Fibroblast of lung (primary cell): ENCODE data around the gene COQ6. TPM values are rescaled to one million over a fixed set of nuclear protein-coding genes. Genes with fewer than 3 reads are reported as not detected.
"Not testable (repeated sequence)": the region's sequence is repeated elsewhere in the genome, so short reads cannot be mapped to it uniquely, and the experiment has no call there.

Experiments used
- DNase-seq, 2 donors: peaks; one replicate each; pipeline versions ENCODE4 v3.0.0 to v3.0.0-alpha.2; 2010; ENCODE audit warnings: low read depth in 2 of 2
- H2AFZ ChIP-seq: 2 replicates; pipeline ENCODE4 v1.5.1; 2012; ENCODE audit warnings: low read length, control low read depth, inconsistent platforms
- H3K27ac ChIP-seq: 2 replicates; pipeline ENCODE4 v1.5.1; 2011; ENCODE audit warnings: low read length, control low read depth; ENCODE audit not compliant: insufficient read depth
- H3K27me3 ChIP-seq: 2 replicates; pipeline ENCODE4 v1.5.1; 2011; ENCODE audit warnings: mild to moderate bottlenecking, low read length; ENCODE audit not compliant: control insufficient read depth, insufficient read depth
- H3K36me3 ChIP-seq: 2 replicates; pipeline ENCODE4 v1.5.1; 2011; ENCODE audit warnings: low read length; ENCODE audit not compliant: control insufficient read depth, insufficient read depth
- H3K4me1 ChIP-seq: 2 replicates; pipeline ENCODE4 v1.5.1; 2011; ENCODE audit warnings: low read length; ENCODE audit not compliant: control insufficient read depth, insufficient read depth; ENCODE audit errors: extremely low read depth
- H3K4me2 ChIP-seq: 2 replicates; pipeline ENCODE4 v1.5.1; 2011; ENCODE audit warnings: low read length, control low read depth; ENCODE audit not compliant: insufficient read depth; ENCODE audit errors: extremely low read depth
- H3K4me3 ChIP-seq, 4 experiments: fragments of 200-600 bp in 1 of 4; sonication (generic) in 1 of 4; replicated peaks in 1 of 4; 2 replicates each; pipeline ENCODE4 v1.5.1; 2011 to 2016; ENCODE audit warnings: low read length in 4 of 4, low read depth in 3 of 4, mild to moderate bottlenecking in 3 of 4, control low read depth in 2 of 4, inconsistent platforms in 1 of 4, mixed read lengths in 1 of 4; ENCODE audit not compliant: insufficient read depth in 1 of 4; ENCODE audit errors: control extremely low read depth in 1 of 4
- H3K79me2 ChIP-seq: 2 replicates; pipeline ENCODE4 v1.5.1; 2012; ENCODE audit warnings: mild to moderate bottlenecking, low read length, inconsistent platforms; ENCODE audit not compliant: control insufficient read depth, insufficient read depth
- H3K9ac ChIP-seq: 2 replicates; pipeline ENCODE4 v1.5.1; 2011; ENCODE audit warnings: mild to moderate bottlenecking, low read length, control low read depth; ENCODE audit not compliant: insufficient read depth
- H3K9me3 ChIP-seq: 2 replicates; pipeline ENCODE4 v1.5.1; 2012; ENCODE audit warnings: low read depth, low read length; ENCODE audit not compliant: control insufficient read depth, insufficient read depth
- H4K20me1 ChIP-seq: 2 replicates; pipeline ENCODE4 v1.5.1; 2011; ENCODE audit warnings: low read length; ENCODE audit not compliant: control insufficient read depth, insufficient read depth; ENCODE audit errors: extremely low read depth
- EZH2 ChIP-seq: IDR thresholded peaks from 2 replicates; pipeline ENCODE4 v1.5.1; 2012; ENCODE audit warnings: low read length, control low read depth, mild to moderate bottlenecking; ENCODE audit errors: missing control alignments
- polyA plus RNA-seq, 2 donors: library from polyadenylated mRNA; depleted of rRNA in 1 of 2; stranded (reverse) in 1 of 2; unstranded in 1 of 2; fragments of >200 nt; gene quantifications; 2 replicates each; pipeline ENCODE4 v1.2.1, GENCODE V29; 2011 to 2012; ENCODE audit warnings: missing spikeins in 1 of 2
- total RNA-seq: library from RNA; depleted of rRNA; stranded (reverse); fragments of >200 nt; gene quantifications from 2 replicates; pipeline ENCODE4 v1.2.1, GENCODE V29; 2014
- TF ChIP-seq, protein P1 (sequence below), 2 donors: IDR thresholded peaks in 1 of 2; conservative IDR thresholded peaks in 1 of 2; 1 replicate in 1 of 2; 2 replicates in 1 of 2; pipeline ENCODE4 v1.5.1; 2011 to 2012; ENCODE audit warnings: low read length in 2 of 2, control low read depth in 1 of 2, inconsistent platforms in 1 of 2, low read depth in 1 of 2, mild to moderate bottlenecking in 1 of 2

Gene COQ6
- total and polyA plus RNA-seq, 2 donors (not counting 1 experiment from before 2014, with no cell fraction given) = 18.0 to 20.8 TPM

DNA sequence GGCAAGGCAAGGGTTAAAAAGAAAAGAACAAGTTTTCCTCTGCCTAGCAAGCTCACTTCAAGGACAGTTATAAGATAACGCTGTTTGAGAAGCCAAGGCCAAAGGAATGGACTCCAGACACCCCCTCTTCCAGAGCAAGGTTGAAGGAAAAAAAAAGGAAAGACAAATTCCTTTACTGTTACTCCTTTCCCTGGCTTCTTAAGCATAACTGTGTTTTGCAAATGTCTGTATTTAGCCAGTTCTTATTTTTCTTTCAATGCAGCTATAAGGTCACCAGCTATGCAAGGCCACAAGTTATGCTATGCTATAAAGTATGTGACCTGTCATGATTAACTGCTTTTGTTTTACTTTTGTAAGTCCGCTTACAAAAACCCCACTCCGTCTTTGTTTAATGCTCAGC, 36.8 kb upstream of the COQ6 start:
- Histone ChIP-seq H3K9ac (no peak overlapping the region), H2AFZ (no peak overlapping the region), H3K4me1 (no peaks in the 10 kb centered on the region), H3K4me2 (no peak overlapping the region), H4K20me1 (no peaks in the 10 kb centered on the region), H3K27ac (no peak overlapping the region), H3K27me3 (no peaks in the 10 kb centered on the region), H3K36me3 (peaks cover 8% of the 10 kb centered on the region), H3K4me3 (no peak overlapping the region), H3K9me3 (no peaks in the 10 kb centered on the region), H3K79me2 (peaks cover 3% of the 10 kb centered on the region)
- no peak for TF ChIP-seq EZH2
- TF ChIP-seq, protein P1, sequence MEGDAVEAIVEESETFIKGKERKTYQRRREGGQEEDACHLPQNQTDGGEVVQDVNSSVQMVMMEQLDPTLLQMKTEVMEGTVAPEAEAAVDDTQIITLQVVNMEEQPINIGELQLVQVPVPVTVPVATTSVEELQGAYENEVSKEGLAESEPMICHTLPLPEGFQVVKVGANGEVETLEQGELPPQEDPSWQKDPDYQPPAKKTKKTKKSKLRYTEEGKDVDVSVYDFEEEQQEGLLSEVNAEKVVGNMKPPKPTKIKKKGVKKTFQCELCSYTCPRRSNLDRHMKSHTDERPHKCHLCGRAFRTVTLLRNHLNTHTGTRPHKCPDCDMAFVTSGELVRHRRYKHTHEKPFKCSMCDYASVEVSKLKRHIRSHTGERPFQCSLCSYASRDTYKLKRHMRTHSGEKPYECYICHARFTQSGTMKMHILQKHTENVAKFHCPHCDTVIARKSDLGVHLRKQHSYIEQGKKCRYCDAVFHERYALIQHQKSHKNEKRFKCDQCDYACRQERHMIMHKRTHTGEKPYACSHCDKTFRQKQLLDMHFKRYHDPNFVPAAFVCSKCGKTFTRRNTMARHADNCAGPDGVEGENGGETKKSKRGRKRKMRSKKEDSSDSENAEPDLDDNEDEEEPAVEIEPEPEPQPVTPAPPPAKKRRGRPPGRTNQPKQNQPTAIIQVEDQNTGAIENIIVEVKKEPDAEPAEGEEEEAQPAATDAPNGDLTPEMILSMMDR (conservative IDR thresholded peaks at IDR 0.05 in 1 of 2, IDR thresholded peaks at IDR 0.05 in 1 of 2; ENCODE audit: low read depth in 1 of 2, low read length in 2 of 2) = no peak
- peak in 1 of 2 donors; percentile 81 for DNase-seq

DNA sequence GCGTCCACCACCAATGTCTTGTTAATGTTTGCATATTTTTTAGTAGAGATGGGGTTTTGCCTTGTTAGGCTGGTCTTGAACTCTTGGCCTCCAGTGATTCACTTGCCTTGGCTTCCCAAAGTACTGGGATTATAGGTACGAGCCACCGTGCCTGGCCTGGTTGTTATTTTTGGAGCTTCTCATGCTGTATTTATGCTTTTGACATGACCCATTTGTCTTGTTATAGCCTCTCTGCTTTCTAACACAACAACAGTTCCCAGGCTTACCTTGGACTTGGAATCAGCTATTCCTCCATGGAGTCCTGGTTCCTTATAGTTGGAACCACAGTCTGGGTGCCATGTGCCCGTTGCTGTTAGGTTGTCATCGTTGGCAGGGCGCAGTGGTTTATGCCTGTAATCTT, 33.8 kb upstream of the COQ6 start:
- no peak for DNase-seq
- no peaks in the 10 kb centered on the region for H3K9me3 ChIP-seq
- no peak overlapping the region for H3K4me2 ChIP-seq
- H4K20me1 ChIP-seq = no peaks in the 10 kb centered on the region
- TF ChIP-seq EZH2 = no peak
- TF ChIP-seq, protein P1 (conservative IDR thresholded peaks at IDR 0.05 in 1 of 2, IDR thresholded peaks at IDR 0.05 in 1 of 2; ENCODE audit: low read depth in 1 of 2, low read length in 2 of 2) = no peak
- H3K4me3 ChIP-seq = no peak overlapping the region
- H3K27ac ChIP-seq = no peak overlapping the region
- H2AFZ ChIP-seq = no peak overlapping the region
- no peak overlapping the region for H3K9ac ChIP-seq
- H3K4me1 ChIP-seq = no peaks in the 10 kb centered on the region
- no peaks in the 10 kb centered on the region for H3K27me3 ChIP-seq
- peaks cover 3% of the 10 kb centered on the region for H3K79me2 ChIP-seq
- no peaks in the 10 kb centered on the region for H3K36me3 ChIP-seq

DNA sequence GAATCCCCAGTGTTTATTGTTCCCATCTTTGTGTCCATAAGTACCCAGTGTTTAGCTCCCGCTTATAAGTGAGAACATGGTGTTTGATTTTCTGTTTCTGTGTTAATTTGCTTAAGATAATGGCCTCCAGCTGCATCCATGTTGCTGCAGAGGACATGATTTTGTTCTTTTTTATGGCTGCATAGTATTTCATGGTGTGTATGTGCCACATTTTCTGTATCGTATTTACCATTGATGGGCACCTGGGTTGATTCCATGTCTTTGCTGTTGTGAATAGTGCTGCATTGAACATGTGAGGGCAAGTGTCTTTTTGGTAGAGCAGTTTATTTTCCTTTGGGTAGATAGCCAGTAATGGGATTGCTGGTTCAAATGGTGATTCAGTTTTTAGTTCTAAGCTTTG, 30.6 kb upstream of the COQ6 start:
- DNase-seq, H4K20me1 ChIP-seq, H3K9ac ChIP-seq, H2AFZ ChIP-seq, H3K4me3 ChIP-seq, H3K9me3 ChIP-seq, H3K79me2 ChIP-seq, H3K4me1 ChIP-seq, H3K4me2 ChIP-seq, H3K27ac ChIP-seq, H3K27me3 ChIP-seq, H3K36me3 ChIP-seq: not testable (repeated sequence)
